H1 (cell line): ENCODE data around the gene TIAM2. TPM values are rescaled to one million over a fixed set of nuclear protein-coding genes. Genes with fewer than 3 reads are reported as not detected.

Experiments used
- CTCF ChIA-PET: fragments of 300-600 bp; sonication (Branson Sonifier 250); formaldehyde crosslinking; loops from one replicate; lab custom pipeline; 2021; ENCODE audit not compliant: partially characterized antibody; lab: Charles Lee
- POLR2A ChIA-PET: fragments of 300-600 bp; sonication (Branson Sonifier 250); formaldehyde crosslinking; loops from one replicate; lab custom pipeline; 2021; ENCODE audit warnings: inconsistent platforms; ENCODE audit not compliant: partially characterized antibody; lab: Charles Lee
- DNase-seq, 2 experiments: peaks; one replicate each; pipeline versions ENCODE4 v3.0.0 to v3.0.0-alpha.2; 2010 to 2022; ENCODE audit warnings: low spot score in 2 of 2, low read depth in 1 of 2, mixed read lengths in 1 of 2
- FAIRE-seq: peaks from 2 replicates; lab custom pipeline; 2011; peaks lifted over from hg19 to GRCh38; lab: Jason Lieb, UNC
- H2AFZ ChIP-seq: 2 replicates; pipeline ENCODE4 v1.8.1; 2012; ENCODE audit warnings: low read length, inconsistent platforms
- H2AK5ac ChIP-seq: 2 replicates; pipeline ENCODE4 v1.6.1; 2013; ENCODE audit warnings: low read depth, low read length
- H2BK120ac ChIP-seq: replicated peaks from 2 replicates; pipeline ENCODE3; 2013; ENCODE audit warnings: low read depth, low read length, inconsistent platforms
- H2BK12ac ChIP-seq: 2 replicates; pipeline ENCODE4 v1.6.1; 2013; ENCODE audit warnings: low read depth, low read length
- H2BK15ac ChIP-seq: 2 replicates; pipeline ENCODE4 v1.6.1; 2013; ENCODE audit warnings: low read length
- H2BK20ac ChIP-seq: 2 replicates; pipeline ENCODE4 v1.6.1; 2013; ENCODE audit warnings: low read length
- H2BK5ac ChIP-seq: 2 replicates; pipeline ENCODE4 v1.6.1; 2013; ENCODE audit warnings: low read depth, low read length
- H3K14ac ChIP-seq: 2 replicates; pipeline ENCODE4 v1.6.1; 2013; ENCODE audit warnings: inconsistent platforms; ENCODE audit not compliant: insufficient read length
- H3K18ac ChIP-seq: 2 replicates; pipeline ENCODE4 v1.6.1; 2013; ENCODE audit warnings: low read length; ENCODE audit errors: extremely low read depth
- H3K23ac ChIP-seq: 2 replicates; pipeline ENCODE4 v1.6.1; 2013; ENCODE audit warnings: inconsistent platforms; ENCODE audit not compliant: insufficient read length
- H3K23me2 ChIP-seq: 2 replicates; pipeline ENCODE4 v1.6.1; 2013; ENCODE audit warnings: low read depth, low read length
- H3K27ac ChIP-seq: 2 replicates; pipeline ENCODE4 v1.6.1; 2011; ENCODE audit warnings: low read depth, low read length, inconsistent platforms
- H3K27me3 ChIP-seq, 4 experiments: replicated peaks in 1 of 4; 1 replicate in 1 of 4; 2 replicates in 3 of 4; pipeline versions ENCODE4 v1.6.1 to v1.8.1; 2011 to 2013; ENCODE audit warnings: low read length in 3 of 4, mild to moderate bottlenecking in 3 of 4, inconsistent platforms in 2 of 4, mixed read lengths in 2 of 4, moderate library complexity in 1 of 4; ENCODE audit not compliant: control insufficient read depth in 3 of 4, insufficient read depth in 3 of 4; ENCODE audit errors: extremely low read depth in 1 of 4
- H3K36me3 ChIP-seq, 4 experiments: 2 replicates each; pipeline versions ENCODE4 v1.6.1 to v1.8.1; 2011 to 2013; ENCODE audit warnings: mild to moderate bottlenecking in 4 of 4, low read length in 3 of 4, moderate library complexity in 2 of 4, control low read depth in 1 of 4, inconsistent platforms in 1 of 4; ENCODE audit not compliant: insufficient read depth in 4 of 4, control insufficient read depth in 2 of 4
- H3K4ac ChIP-seq: replicated peaks from 2 replicates; pipeline ENCODE3; 2013; ENCODE audit warnings: low read length, low read depth, mixed read lengths, inconsistent platforms; ENCODE audit not compliant: insufficient read length
- H3K4me1 ChIP-seq, 4 experiments: replicated peaks in 1 of 4; 1 replicate in 1 of 4; 2 replicates in 3 of 4; pipeline versions ENCODE4 v1.6.1 to v1.8.1; 2011 to 2013; ENCODE audit warnings: low read length in 3 of 4, inconsistent platforms in 2 of 4, mixed read lengths in 1 of 4; ENCODE audit not compliant: insufficient read depth in 4 of 4, control insufficient read depth in 3 of 4
- H3K4me2 ChIP-seq, 2 experiments: 2 replicates each; pipeline versions ENCODE4 v1.6.1 to v1.8.1; 2011 to 2013; ENCODE audit warnings: low read depth in 2 of 2, low read length in 2 of 2, control low read depth in 1 of 2, inconsistent platforms in 1 of 2, mild to moderate bottlenecking in 1 of 2; ENCODE audit not compliant: insufficient read depth in 1 of 2
- H3K4me3 ChIP-seq, 4 experiments: fragments of 200-600, 300-600 bp in 1 of 4; sonication (generic), shearing (Covaris generic), sonication (Bioruptor Twin) in 1 of 4; 2 replicates each; pipeline versions ENCODE4 v1.5.1 to v1.8.1; 2011 to 2016; ENCODE audit warnings: low read length in 4 of 4, low read depth in 3 of 4, control low read depth in 2 of 4, inconsistent platforms in 2 of 4, mild to moderate bottlenecking in 2 of 4, mixed read lengths in 1 of 4, moderate library complexity in 1 of 4; ENCODE audit not compliant: insufficient read depth in 2 of 4; ENCODE audit errors: extremely low read depth in 1 of 4
- H3K56ac ChIP-seq: replicated peaks from 2 replicates; pipeline ENCODE3; 2013; ENCODE audit warnings: low read depth, mild to moderate bottlenecking, mixed read lengths, low read length, inconsistent platforms; ENCODE audit not compliant: insufficient read length
- H3K79me1 ChIP-seq: 2 replicates; pipeline ENCODE4 v1.6.1; 2013; ENCODE audit warnings: low read depth, low read length, control low read depth
- H3K79me2 ChIP-seq, 2 experiments: 2 replicates each; pipeline versions ENCODE4 v1.6.1 to v1.8.1; 2012 to 2013; ENCODE audit warnings: low read length in 2 of 2, mild to moderate bottlenecking in 2 of 2, inconsistent platforms in 1 of 2; ENCODE audit not compliant: insufficient read depth in 2 of 2, control insufficient read depth in 1 of 2
- H3K9ac ChIP-seq, 4 experiments: replicated peaks in 1 of 4; 1 replicate in 1 of 4; 2 replicates in 3 of 4; pipeline versions ENCODE4 v1.6.1 to v1.8.1; 2011 to 2013; ENCODE audit warnings: low read depth in 3 of 4, low read length in 3 of 4, control low read depth in 2 of 4, mild to moderate bottlenecking in 2 of 4, moderate library complexity in 2 of 4, inconsistent platforms in 1 of 4; ENCODE audit errors: extremely low read depth in 1 of 4
- H3K9me3 ChIP-seq, 2 experiments: 2 replicates each; pipeline versions ENCODE4 v1.6.1 to v1.8.1; 2012 to 2013; ENCODE audit warnings: mild to moderate bottlenecking in 2 of 2, moderate library complexity in 2 of 2, control low read depth in 1 of 2, inconsistent platforms in 1 of 2, low read depth in 1 of 2, low read length in 1 of 2, mixed read lengths in 1 of 2; ENCODE audit not compliant: insufficient read depth in 2 of 2
- H4K20me1 ChIP-seq, 2 experiments: replicated peaks in 1 of 2; 2 replicates each; pipeline versions ENCODE3 to v1.8.1; 2011 to 2013; ENCODE audit warnings: inconsistent platforms in 2 of 2, low read length in 2 of 2, mild to moderate bottlenecking in 1 of 2; ENCODE audit not compliant: insufficient read depth in 2 of 2, control insufficient read depth in 1 of 2
- H4K5ac ChIP-seq: 2 replicates; pipeline ENCODE4 v1.6.1; 2013; ENCODE audit warnings: low read length, low read depth, mixed read lengths, inconsistent platforms; ENCODE audit not compliant: insufficient read length
- H4K8ac ChIP-seq: 2 replicates; pipeline ENCODE4 v1.8.0; 2013; ENCODE audit warnings: mild to moderate bottlenecking, moderate library complexity, low read length, inconsistent platforms; ENCODE audit not compliant: insufficient read depth; ENCODE audit errors: extremely low read depth
- H4K91ac ChIP-seq: replicated peaks from 2 replicates; pipeline ENCODE3; 2013; ENCODE audit warnings: low read length, mixed read lengths, inconsistent platforms; ENCODE audit not compliant: insufficient read length
- CBX5 ChIP-seq: fragments of 300-800, 300-1000 bp; sonication (generic); IDR thresholded peaks from 2 replicates; pipeline ENCODE4 v1.7.1; 2016; ENCODE audit warnings: antibody characterized with exemption, low read length, low read depth
- CTBP2 ChIP-seq: IDR thresholded peaks from 2 replicates; pipeline ENCODE4 v1.7.0; 2011; ENCODE audit warnings: borderline replicate concordance, mild to moderate bottlenecking, moderate library complexity, mixed read lengths, low read length; ENCODE audit not compliant: insufficient read depth, insufficient read length
- EGR1 ChIP-seq: IDR thresholded peaks from 2 replicates; pipeline ENCODE4 v1.6.1; 2011; ENCODE audit warnings: low read depth, low read length, borderline replicate concordance
- POLR2AphosphoS5 ChIP-seq: IDR thresholded peaks from 2 replicates; pipeline ENCODE4 v1.6.1; 2011; ENCODE audit warnings: low read depth, low read length
- RNF2 ChIP-seq: fragments of 200-900, 300-1000 bp; sonication (generic); IDR thresholded peaks from 2 replicates; pipeline ENCODE4 v1.7.1; 2016; ENCODE audit warnings: borderline replicate concordance, low read depth, mild to moderate bottlenecking, antibody characterized with exemption, low read length; ENCODE audit not compliant: poor library complexity, severe bottlenecking; ENCODE audit errors: missing control alignments
- RXRA ChIP-seq: IDR thresholded peaks from 2 replicates; pipeline ENCODE4 v1.6.1; 2011; ENCODE audit warnings: low read depth, mild to moderate bottlenecking, low read length, moderate library complexity; ENCODE audit not compliant: insufficient read depth
- SIN3A ChIP-seq, 2 experiments: IDR thresholded peaks in 1 of 2; conservative IDR thresholded peaks in 1 of 2; 2 replicates each; pipeline ENCODE4 v1.6.1; 2011 to 2012; ENCODE audit warnings: low read length in 2 of 2, improper control_type of control experiment in 1 of 2, low read depth in 1 of 2, mild to moderate bottlenecking in 1 of 2
- ZNF274 ChIP-seq: IDR thresholded peaks from 2 replicates; pipeline ENCODE4 v1.7.0; 2012; ENCODE audit warnings: low read length, borderline replicate concordance; ENCODE audit errors: extremely low read depth
- WGBS, 2 experiments: shearing (Covaris generic) in 1 of 2; methylation state at CpG; one replicate each; pipeline versions ENCODE4 v1.1.6 to v1.1.7; 2013 to 2015; ENCODE audit warnings: low lambda C conversion rate in 2 of 2, mixed read lengths in 2 of 2, inconsistent platforms in 1 of 2, low coverage in 1 of 2, missing lambda C conversion rate in 1 of 2; ENCODE audit not compliant: insufficient replicate concordance in 2 of 2, insufficient coverage in 1 of 2, insufficient read length in 1 of 2; ENCODE audit errors: extremely low coverage in 1 of 2, missing lambda C conversion rate in 1 of 2; 5-methylcytosine and 5-hydroxymethylcytosine counted together
- polyA plus RNA-seq, 7 experiments: library from polyadenylated mRNA; depleted of rRNA in 3 of 7; stranded (reverse) in 5 of 7; unstranded in 2 of 7; fragments of >200 nt in 5 of 7; fragments of 200-250 nt in 2 of 7; gene quantifications; 1 replicate in 5 of 7; 2 replicates in 1 of 7; 4 replicates in 1 of 7; pipeline versions ENCODE4 v1.2.1 to v1.2.3, GENCODE V29; 2011 to 2013; ENCODE audit warnings: missing spikeins in 2 of 7, mixed read lengths in 2 of 7
- total RNA-seq: library from RNA; stranded (reverse); fragmentation: NEBNext Ultra II Directional; extraction: Animal tissue kit (Norgen Biotek cat#: 25700); gene quantifications from 2 replicates; pipeline ENCODE4 v1.2.1, GENCODE V29; 2021
- TF ChIP-seq, protein P1 (sequence below): IDR thresholded peaks from 2 replicates; pipeline ENCODE4 v1.6.1; 2012; ENCODE audit warnings: inconsistent platforms
- TF ChIP-seq, protein P2 (sequence below): IDR thresholded peaks from 2 replicates; pipeline ENCODE4 v1.6.1; 2011; ENCODE audit warnings: low read depth, mild to moderate bottlenecking, low read length; ENCODE audit not compliant: insufficient read depth

TIAM2 gene
- total and polyA plus RNA-seq, 2 of the 8 experiments (the other 6 are each of a cell fraction or from before 2014, with no cell fraction given), result 7.4 to 23.9 TPM

DNA sequence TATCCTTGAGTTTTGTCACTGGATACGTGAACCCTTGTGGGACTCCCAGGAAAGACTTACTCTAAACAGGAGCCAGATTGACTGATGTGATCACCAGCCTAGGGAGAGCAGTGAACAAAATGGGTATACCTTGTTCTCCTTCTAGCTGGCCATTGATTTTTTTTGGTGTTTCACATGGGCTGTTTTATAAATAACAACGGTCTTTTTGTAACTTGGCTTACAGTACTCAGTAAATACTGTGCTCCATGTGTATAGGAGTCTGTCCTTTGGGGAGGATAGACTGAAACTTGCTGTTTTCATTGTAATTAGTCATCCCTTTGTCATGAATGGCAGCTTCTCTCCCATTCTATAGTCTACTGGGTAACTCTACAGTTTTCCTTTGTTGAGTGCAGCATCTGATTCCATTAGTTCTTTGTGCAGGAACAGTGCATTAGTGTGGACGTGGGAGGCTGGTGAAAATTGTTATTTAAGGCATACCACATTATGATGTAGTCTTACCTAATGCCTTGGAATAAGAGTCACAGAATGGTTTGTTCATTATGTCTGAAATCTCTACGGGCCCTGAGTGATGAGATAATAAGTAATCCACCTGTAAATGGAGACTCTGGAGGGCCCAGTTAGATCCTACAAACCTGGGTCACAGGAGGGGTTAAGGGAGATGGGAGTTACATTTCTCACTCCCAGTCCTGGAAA, 89.5 kb downstream of the TIAM2 start:
- CTCF ChIA-PET, result no interaction called here
- H3K23ac ChIP-seq, result no peak overlapping the region
- H4K91ac ChIP-seq, result no peak overlapping the region
- H3K14ac ChIP-seq, result no peak overlapping the region
- no peaks in the 10 kb centered on the region for H3K79me1 ChIP-seq
- no peak overlapping the region for H2BK15ac ChIP-seq
- no peak overlapping the region for H3K4me3 ChIP-seq
- H2BK120ac ChIP-seq, result no peak overlapping the region
- no peaks in the 10 kb centered on the region for H3K9me3 ChIP-seq
- DNase-seq (no peak), FAIRE-seq (no peak)
- H4K20me1 ChIP-seq, result no peaks in the 10 kb centered on the region
- 83% methylated on average over 4 of the region's 4 CpGs; no CpG with 5 or more reads in 1 of the 2 experiments for WGBS, 2 experiments
- no peak overlapping the region for H4K8ac ChIP-seq
- no peaks in the 10 kb centered on the region for H3K79me2 ChIP-seq
- no peaks in the 10 kb centered on the region for H3K36me3 ChIP-seq
- no peak overlapping the region for H3K56ac ChIP-seq
- POLR2A ChIA-PET, result interaction anchor here (1.0 kb wide), 1 partner anchor 11 kb away, joined by 4 read pairs; no protein-coding TSS in a partner anchor
- peaks cover 0 to 14% (median 6%) of the 10 kb centered on the region in 4 experiments; a peak in 5 of 7 replicates for H3K4me1 ChIP-seq
- no peaks in the 10 kb centered on the region for H3K27me3 ChIP-seq
- H2BK5ac ChIP-seq, result no peak overlapping the region
- H3K27ac ChIP-seq, result no peak overlapping the region; the same call in 1 of the 2 replicates
- no peak overlapping the region for H3K4ac ChIP-seq
- H3K4me2 ChIP-seq, result peak overlapping the region in 1 of 2 experiments; percentile 2; a peak in 1 of 4 replicates
- H3K18ac ChIP-seq, result no peak overlapping the region
- H3K23me2 ChIP-seq, result no peaks in the 10 kb centered on the region
- H2AFZ ChIP-seq, result no peak overlapping the region
- H2BK12ac ChIP-seq, result no peak overlapping the region; the same call in 1 of the 2 replicates
- H2AK5ac ChIP-seq, result no peak overlapping the region; the same call in 1 of the 2 replicates
- no peak overlapping the region for H2BK20ac ChIP-seq
- H4K5ac ChIP-seq, result no peak overlapping the region
- H3K9ac ChIP-seq, result no peak overlapping the region
- no peak for TF ChIP-seq RXRA
- TF ChIP-seq, protein P1, sequence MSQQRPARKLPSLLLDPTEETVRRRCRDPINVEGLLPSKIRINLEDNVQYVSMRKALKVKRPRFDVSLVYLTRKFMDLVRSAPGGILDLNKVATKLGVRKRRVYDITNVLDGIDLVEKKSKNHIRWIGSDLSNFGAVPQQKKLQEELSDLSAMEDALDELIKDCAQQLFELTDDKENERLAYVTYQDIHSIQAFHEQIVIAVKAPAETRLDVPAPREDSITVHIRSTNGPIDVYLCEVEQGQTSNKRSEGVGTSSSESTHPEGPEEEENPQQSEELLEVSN, result no peak
- TF ChIP-seq RNF2, result no peak
- TF ChIP-seq CBX5, result no peak
- no peak for TF ChIP-seq POLR2AphosphoS5
- TF ChIP-seq, protein P2, sequence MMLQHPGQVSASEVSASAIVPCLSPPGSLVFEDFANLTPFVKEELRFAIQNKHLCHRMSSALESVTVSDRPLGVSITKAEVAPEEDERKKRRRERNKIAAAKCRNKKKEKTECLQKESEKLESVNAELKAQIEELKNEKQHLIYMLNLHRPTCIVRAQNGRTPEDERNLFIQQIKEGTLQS, result no peak
- no peak for TF ChIP-seq SIN3A (conservative IDR thresholded peaks at IDR 0.05 in 1 of 2, IDR thresholded peaks at IDR 0.05 in 1 of 2; ENCODE audit: low read depth in 1 of 2, low read length in 2 of 2)
- no peak for TF ChIP-seq ZNF274
- TF ChIP-seq CTBP2, result no peak
- no peak for TF ChIP-seq EGR1
